Parathyroid adenoma (tissue), 2 donors: ENCODE data around the gene SOHLH1.

ENCODE experiments used
- H2AFZ ChIP-seq: fragments of 300-600 bp; sonication (generic); one replicate; pipeline ENCODE4 v1.7.0; 2017; ENCODE audit warnings: antibody characterized with exemption, mild to moderate bottlenecking
- H3K27ac ChIP-seq: fragments of 300-600 bp; sonication (generic); one replicate; pipeline ENCODE4 v1.7.0; 2017
- H3K27me3 ChIP-seq: fragments of 300-600 bp; sonication (generic); one replicate; pipeline ENCODE4 v1.7.0; 2017; ENCODE audit warnings: low read length; ENCODE audit not compliant: control insufficient read depth, insufficient read depth
- H3K36me3 ChIP-seq: fragments of 300-600 bp; sonication (generic); one replicate; pipeline ENCODE4 v1.7.0; 2017; ENCODE audit warnings: low read length; ENCODE audit not compliant: control insufficient read depth, insufficient read depth
- H3K4me1 ChIP-seq: fragments of 300-600 bp; sonication (generic); one replicate; pipeline ENCODE4 v1.7.0; 2017; ENCODE audit warnings: control low read depth
- H3K4me2 ChIP-seq: fragments of 300-600 bp; sonication (generic); one replicate; pipeline ENCODE4 v1.7.0; 2017; ENCODE audit warnings: low read length
- H3K4me3 ChIP-seq: fragments of 300-600 bp; sonication (generic); one replicate; pipeline ENCODE4 v1.7.0; 2017; ENCODE audit warnings: low read depth, low read length
- H3K79me2 ChIP-seq: fragments of 300-600 bp; sonication (generic); one replicate; pipeline ENCODE4 v1.7.0; 2017; ENCODE audit warnings: control low read depth
- H3K9ac ChIP-seq: fragments of 300-600 bp; sonication (generic); one replicate; pipeline ENCODE4 v1.7.0; 2017; ENCODE audit warnings: mild to moderate bottlenecking
- H3K9me3 ChIP-seq: fragments of 300-600 bp; sonication (generic); one replicate; pipeline ENCODE4 v1.7.0; 2017; ENCODE audit warnings: low read length; ENCODE audit not compliant: control insufficient read depth
- CTCF ChIP-seq: fragments of 300-600 bp; sonication (generic); IDR thresholded peaks from one replicate; pipeline ENCODE4 v1.7.0; 2017; ENCODE audit warnings: antibody characterized with exemption, mild to moderate bottlenecking
- donor health status: primary hyperparathyroidism.

SOHLH1 gene

GRCh38 chr9:135711881-135712280, 12.6 kb upstream of the SOHLH1 start:
- Histone ChIP-seq H3K4me1 (no peaks in the 10 kb centered on the region), H3K27me3 (no peaks in the 10 kb centered on the region), H3K9ac (no peak overlapping the region), H3K36me3 (no peaks in the 10 kb centered on the region), H3K4me3 (no peak overlapping the region), H3K79me2 (no peaks in the 10 kb centered on the region), H3K9me3 (no peaks in the 10 kb centered on the region), H2AFZ (no peak overlapping the region), H3K27ac (no peak overlapping the region), H3K4me2 (no peak overlapping the region)
- TF ChIP-seq CTCF, result no peak

GRCh38 chr9:135711391-135711790, 12.1 kb upstream of the SOHLH1 start:
- Histone ChIP-seq H3K79me2 (no peaks in the 10 kb centered on the region), H3K27me3 (no peaks in the 10 kb centered on the region), H3K27ac (no peak overlapping the region)

GRCh38 chr9:135708164-135708563, 8.9 kb upstream of the SOHLH1 start:
- Histone ChIP-seq H3K9me3 (no peaks in the 10 kb centered on the region), H3K79me2 (no peaks in the 10 kb centered on the region), H3K27me3 (no peaks in the 10 kb centered on the region), H3K36me3 (no peaks in the 10 kb centered on the region), H3K9ac (no peak overlapping the region), H3K27ac (no peak overlapping the region), H2AFZ (no peak overlapping the region), H3K4me3 (no peak overlapping the region), H3K4me2 (no peak overlapping the region), H3K4me1 (no peaks in the 10 kb centered on the region)
- no peak for TF ChIP-seq CTCF

More at GRCh38 chr9:135711391-135711790, 12.1 kb upstream of the SOHLH1 start:
- Histone ChIP-seq H3K4me3 (no peak overlapping the region), H3K4me1 (no peaks in the 10 kb centered on the region), H3K4me2 (no peak overlapping the region), H3K36me3 (no peaks in the 10 kb centered on the region), H3K9me3 (no peaks in the 10 kb centered on the region), H3K9ac (no peak overlapping the region), H2AFZ (no peak overlapping the region)
- TF ChIP-seq CTCF, result no peak

GRCh38 chr9:135707252-135708138, 8.2 kb upstream of the SOHLH1 start:
- Histone ChIP-seq H3K9me3 (no peaks in the 10 kb centered on the region), H3K4me2 (no peak overlapping the region), H3K9ac (no peak overlapping the region), H3K79me2 (no peaks in the 10 kb centered on the region), H3K36me3 (no peaks in the 10 kb centered on the region), H3K27ac (no peak overlapping the region), H3K27me3 (peaks cover 4% of the 10 kb centered on the region), H2AFZ (no peak overlapping the region), H3K4me3 (no peak overlapping the region), H3K4me1 (no peaks in the 10 kb centered on the region)
- no peak for TF ChIP-seq CTCF

- Histone ChIP-seq H3K27ac (no peak overlapping the region), H3K9ac (no peak overlapping the region), H3K36me3 (no peaks in the 10 kb centered on the region), H3K27me3 (peaks cover 7% of the 10 kb centered on the region), H3K9me3 (no peaks in the 10 kb centered on the region), H3K4me1 (no peaks in the 10 kb centered on the region), H3K79me2 (no peaks in the 10 kb centered on the region), H2AFZ (no peak overlapping the region), H3K4me2 (no peak overlapping the region), H3K4me3 (no peak overlapping the region)
- no peak for TF ChIP-seq CTCF
Observed at GRCh38 chr9:135706288-135706687, 7.0 kb upstream of the SOHLH1 start.
